ENCODE measurements around the gene FOXJ1. TPM values are rescaled to one million over a fixed set of nuclear protein-coding genes. Genes with fewer than 3 reads are reported as not detected.

Gene FOXJ1
- total RNA-seq, 1 experiment from 2014 or later, result not detected

GRCh38 chr17:76166906-76167305 lies 25.9 kb upstream of the FOXJ1 start:
- BruUV-seq (replicated peaks), result no TSS peak
- no peak for DNase-seq (ENCODE audit: unreplicated experiment)
- H3K27me3 Mint-ChIP-seq (ENCODE audit: insufficient read depth, unreplicated experiment), result no peaks in the 10 kb centered on the region
- H3K4me3 Mint-ChIP-seq (ENCODE audit: unreplicated experiment), result no peak overlapping the region
- no peaks in the 10 kb centered on the region for H3K4me1 Mint-ChIP-seq (ENCODE audit: insufficient read depth, unreplicated experiment)
- TF ChIP-seq, protein P1, sequence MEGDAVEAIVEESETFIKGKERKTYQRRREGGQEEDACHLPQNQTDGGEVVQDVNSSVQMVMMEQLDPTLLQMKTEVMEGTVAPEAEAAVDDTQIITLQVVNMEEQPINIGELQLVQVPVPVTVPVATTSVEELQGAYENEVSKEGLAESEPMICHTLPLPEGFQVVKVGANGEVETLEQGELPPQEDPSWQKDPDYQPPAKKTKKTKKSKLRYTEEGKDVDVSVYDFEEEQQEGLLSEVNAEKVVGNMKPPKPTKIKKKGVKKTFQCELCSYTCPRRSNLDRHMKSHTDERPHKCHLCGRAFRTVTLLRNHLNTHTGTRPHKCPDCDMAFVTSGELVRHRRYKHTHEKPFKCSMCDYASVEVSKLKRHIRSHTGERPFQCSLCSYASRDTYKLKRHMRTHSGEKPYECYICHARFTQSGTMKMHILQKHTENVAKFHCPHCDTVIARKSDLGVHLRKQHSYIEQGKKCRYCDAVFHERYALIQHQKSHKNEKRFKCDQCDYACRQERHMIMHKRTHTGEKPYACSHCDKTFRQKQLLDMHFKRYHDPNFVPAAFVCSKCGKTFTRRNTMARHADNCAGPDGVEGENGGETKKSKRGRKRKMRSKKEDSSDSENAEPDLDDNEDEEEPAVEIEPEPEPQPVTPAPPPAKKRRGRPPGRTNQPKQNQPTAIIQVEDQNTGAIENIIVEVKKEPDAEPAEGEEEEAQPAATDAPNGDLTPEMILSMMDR (IDR thresholded peaks at IDR 0.05; ENCODE audit: unreplicated experiment), result no peak
- no peaks in the 10 kb centered on the region for H3K36me3 Mint-ChIP-seq (ENCODE audit: insufficient read depth, unreplicated experiment)
- ChIA-PET CTCF (interaction anchor here (0.6 to 1.3 kb wide), 4 partner anchors 9 to 43 kb away, joined by 3 to 12 read pairs (median 3); no protein-coding TSS in a partner anchor), POLR2A (interaction anchor here (0.5 kb wide), 1 partner anchor 703 kb away, joined by 3 read pairs; no protein-coding TSS in a partner anchor)
- no peak overlapping the region for H3K27ac Mint-ChIP-seq (ENCODE audit: low read depth, unreplicated experiment)
- no peaks in the 10 kb centered on the region for H3K9me3 Mint-ChIP-seq (ENCODE audit: unreplicated experiment)
- intact Hi-C loops (cut with micrococcal nuclease), result no loop called here

GRCh38 chr17:76166168-76166567 lies 25.1 kb upstream of the FOXJ1 start:
- Mint-ChIP-seq H3K9me3 (ENCODE audit: unreplicated experiment) (no peaks in the 10 kb centered on the region), H3K4me3 (ENCODE audit: unreplicated experiment) (no peak overlapping the region), H3K27ac (ENCODE audit: low read depth, unreplicated experiment) (no peak overlapping the region), H3K36me3 (ENCODE audit: insufficient read depth, unreplicated experiment) (no peaks in the 10 kb centered on the region), H3K4me1 (ENCODE audit: insufficient read depth, unreplicated experiment) (no peaks in the 10 kb centered on the region), H3K27me3 (ENCODE audit: insufficient read depth, unreplicated experiment) (no peaks in the 10 kb centered on the region)
- POLR2A ChIA-PET, result no interaction called here
- BruUV-seq (replicated peaks), result no TSS peak
- intact Hi-C loops (cut with micrococcal nuclease), result no loop called here
- CTCF ChIA-PET, result interaction anchor here (0.5 to 1.3 kb wide), 9 partner anchors 10 to 812 kb away, joined by 3 to 12 read pairs (median 3); no protein-coding TSS in a partner anchor
- DNase-seq (ENCODE audit: unreplicated experiment), result no peak
- TF ChIP-seq, protein P1 (IDR thresholded peaks at IDR 0.05; ENCODE audit: unreplicated experiment), result no peak

DNA sequence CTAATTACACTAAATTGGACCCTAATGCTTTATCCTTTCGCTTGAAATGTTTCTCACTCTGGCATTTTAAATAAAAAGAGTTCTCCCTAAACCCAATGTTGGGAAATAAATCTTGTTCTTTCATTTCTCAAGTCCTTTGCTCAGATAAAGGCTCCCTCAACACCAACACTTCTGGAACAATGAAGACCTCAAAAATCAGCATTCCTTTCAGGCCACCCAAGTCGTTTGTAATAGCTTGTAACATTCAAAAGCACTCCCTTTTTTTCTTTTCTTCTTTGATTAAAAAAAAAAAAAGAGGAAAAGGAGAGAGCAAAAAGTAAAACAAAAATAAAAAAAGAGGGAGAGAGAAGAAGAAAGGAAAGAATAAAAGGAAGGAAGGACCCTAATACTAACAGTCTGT lies 23.3 kb upstream of the FOXJ1 start:
- BruUV-seq (replicated peaks), result no TSS peak

GRCh38 chr17:76163919-76164318 lies 22.9 kb upstream of the FOXJ1 start:
- Mint-ChIP-seq H3K9me3 (ENCODE audit: unreplicated experiment) (no peaks in the 10 kb centered on the region), H3K4me1 (ENCODE audit: insufficient read depth, unreplicated experiment) (no peaks in the 10 kb centered on the region), H3K4me3 (ENCODE audit: unreplicated experiment) (no peak overlapping the region), H3K27ac (ENCODE audit: low read depth, unreplicated experiment) (no peak overlapping the region), H3K27me3 (ENCODE audit: insufficient read depth, unreplicated experiment) (no peaks in the 10 kb centered on the region), H3K36me3 (ENCODE audit: insufficient read depth, unreplicated experiment) (no peaks in the 10 kb centered on the region)
- CTCF ChIA-PET, result interaction anchor here (0.6 to 2.0 kb wide), 2 partner anchors 18 to 72 kb away, joined by 4 to 7 read pairs; no protein-coding TSS in a partner anchor
- POLR2A ChIA-PET, result no interaction called here
- DNase-seq (ENCODE audit: unreplicated experiment), result no peak
- no TSS peak for BruUV-seq (replicated peaks)
- TF ChIP-seq, protein P1 (IDR thresholded peaks at IDR 0.05; ENCODE audit: unreplicated experiment), result no peak
- intact Hi-C loops (cut with micrococcal nuclease), result no loop called here

More for the DNA sequence above, 23.3 kb upstream of the FOXJ1 start:
- TF ChIP-seq, protein P1 (IDR thresholded peaks at IDR 0.05; ENCODE audit: unreplicated experiment), result no peak
- H3K36me3 Mint-ChIP-seq (ENCODE audit: insufficient read depth, unreplicated experiment), result no peaks in the 10 kb centered on the region
- H3K9me3 Mint-ChIP-seq (ENCODE audit: unreplicated experiment), result no peaks in the 10 kb centered on the region
- H3K27me3 Mint-ChIP-seq (ENCODE audit: insufficient read depth, unreplicated experiment), result no peaks in the 10 kb centered on the region
- DNase-seq (ENCODE audit: unreplicated experiment), result no peak
- CTCF ChIA-PET, result interaction anchor here (0.6 to 2.0 kb wide), 2 partner anchors 18 to 72 kb away, joined by 4 to 7 read pairs; no protein-coding TSS in a partner anchor
- no peak overlapping the region for H3K27ac Mint-ChIP-seq (ENCODE audit: low read depth, unreplicated experiment)
- POLR2A ChIA-PET, result no interaction called here
- H3K4me1 Mint-ChIP-seq (ENCODE audit: insufficient read depth, unreplicated experiment), result no peaks in the 10 kb centered on the region
- intact Hi-C loops (cut with micrococcal nuclease), result no loop called here
- no peak overlapping the region for H3K4me3 Mint-ChIP-seq (ENCODE audit: unreplicated experiment)

All from MCF 10A (cell line).